Activated CD8-positive, alpha-beta T cell treated with anti-CD3 and anti-CD28 coated beads for 36 hours (primary cell): Measurements from ENCODE around the gene ZCCHC4. TPM values are rescaled to one million over a fixed set of nuclear protein-coding genes. Genes with fewer than 3 reads are reported as not detected.

Experiments used
- ATAC-seq: fragments of 200-7000 bp; cut with Tn5 transposase; one replicate; pipeline ENCODE4 v1.10.0; 2021; ENCODE audit warnings: mild to moderate bottlenecking, moderate library complexity
- CTCF ChIA-PET: fragments of 350-600 bp; sonication (Branson Sonifier 250); formaldehyde crosslinking; loops from one replicate; lab custom pipeline; 2021; ENCODE audit warnings: antibody characterized with exemption; lab: Charles Lee
- POLR2A ChIA-PET: fragments of 350-600 bp; sonication (Branson Sonifier 250); formaldehyde crosslinking; loops from one replicate; lab custom pipeline; 2021; ENCODE audit warnings: antibody characterized with exemption; lab: Charles Lee
- DNase-seq: peaks from one replicate; pipeline ENCODE4 v3.0.0-alpha.2; 2020
- H3K27ac Mint-ChIP-seq: one replicate; pipeline ENCODE4 v1.8.0; 2021; ENCODE audit warnings: mild to moderate bottlenecking, mixed read lengths
- H3K27me3 Mint-ChIP-seq: one replicate; pipeline ENCODE4 v1.8.0; 2021; ENCODE audit warnings: mixed read lengths
- H3K36me3 Mint-ChIP-seq: one replicate; pipeline ENCODE4 v1.8.0; 2021; ENCODE audit warnings: low read depth, mixed read lengths
- H3K4me1 Mint-ChIP-seq: one replicate; pipeline ENCODE4 v1.8.0; 2021; ENCODE audit warnings: low read depth, mixed read lengths
- H3K4me3 Mint-ChIP-seq: one replicate; pipeline ENCODE4 v1.8.0; 2021; ENCODE audit warnings: mild to moderate bottlenecking, moderate library complexity, mixed read lengths
- H3K9me3 Mint-ChIP-seq: one replicate; pipeline ENCODE4 v1.8.0; 2021; ENCODE audit warnings: mixed read lengths
- CTCF ChIP-seq: fragments of 200-600 bp; IDR thresholded peaks from one replicate; pipeline ENCODE4 v1.8.0; 2022; ENCODE audit warnings: antibody characterized with exemption, mild to moderate bottlenecking
- intact Hi-C: fragments of 100-400 bp; cut with micrococcal nuclease; formaldehyde crosslinking; loops from one replicate; pipeline ENCODE4 v1.10.0; 2022
- total RNA-seq, 2 experiments: library from RNA; stranded (reverse); gene quantifications; one replicate each; pipeline ENCODE4 v1.2.3, GENCODE V29; 2021

Gene ZCCHC4
- total RNA-seq, 2 experiments from 2014 or later = 12.0 to 12.8 TPM

GRCh38 chr4:25356068-25356467 is 43.5 kb downstream of the ZCCHC4 start:
- H3K4me3 Mint-ChIP-seq = no peak overlapping the region
- peaks cover 8% of the 10 kb centered on the region for H3K36me3 Mint-ChIP-seq
- no peak for TF ChIP-seq CTCF
- ChIA-PET POLR2A (no interaction called here), CTCF (interaction anchor here (4.2 kb wide), 1 partner anchor 11 kb away, joined by 21 read pairs; no protein-coding TSS in a partner anchor)
- ATAC-seq = no peak
- H3K27ac Mint-ChIP-seq = no peak overlapping the region
- H3K4me1 Mint-ChIP-seq = no peaks in the 10 kb centered on the region
- no peaks in the 10 kb centered on the region for H3K27me3 Mint-ChIP-seq
- no peaks in the 10 kb centered on the region for H3K9me3 Mint-ChIP-seq
- DNase-seq = no peak
- intact Hi-C loops = no loop called here

- intact Hi-C loops = no loop called here
- ChIA-PET POLR2A (no interaction called here), CTCF (interaction anchor here (2.1 to 4.2 kb wide), 2 partner anchors 8 to 46 kb away, joined by 8 to 21 read pairs; partner anchors contain the start of gene ZCCHC4)
- DNase-seq (no peak), ATAC-seq (no peak)
- no peaks in the 10 kb centered on the region for H3K4me1 Mint-ChIP-seq
- peaks cover 7% of the 10 kb centered on the region for H3K36me3 Mint-ChIP-seq
- no peak overlapping the region for H3K27ac Mint-ChIP-seq
- TF ChIP-seq CTCF = no peak
- no peak overlapping the region for H3K4me3 Mint-ChIP-seq
- no peaks in the 10 kb centered on the region for H3K27me3 Mint-ChIP-seq
- H3K9me3 Mint-ChIP-seq = no peaks in the 10 kb centered on the region
Measured at GRCh38 chr4:25358515-25359275, 46.1 kb downstream of the ZCCHC4 start.

GRCh38 chr4:25361253-25361652 is 48.7 kb downstream of the ZCCHC4 start:
- Mint-ChIP-seq H3K27ac (no peak overlapping the region), H3K9me3 (no peaks in the 10 kb centered on the region), H3K4me1 (no peaks in the 10 kb centered on the region), H3K27me3 (no peaks in the 10 kb centered on the region), H3K4me3 (no peak overlapping the region), H3K36me3 (peaks cover 8% of the 10 kb centered on the region)
- intact Hi-C loops = no loop called here
- DNase-seq = no peak
- TF ChIP-seq CTCF = no peak
- ChIA-PET CTCF (interaction anchor here (1.1 kb wide), 1 partner anchor 49 kb away, joined by 3 read pairs; no protein-coding TSS in a partner anchor), POLR2A (no interaction called here)
- ATAC-seq = no peak

- TF ChIP-seq CTCF = peak; percentile 86
- ChIA-PET POLR2A (interaction anchor here (1.7 kb wide), 1 partner anchor 10 kb away, joined by 5 read pairs; the partner anchor contains the start of gene ANAPC4), CTCF (interaction anchor here (0.7 to 6.0 kb wide), 29 partner anchors 10 to 387 kb away, joined by 3 to 58 read pairs (median 4); partner anchors contain the start of genes ANAPC4, PI4K2B, SEPSECS and ZCCHC4)
- peaks cover 3% of the 10 kb centered on the region for H3K36me3 Mint-ChIP-seq
- no peak overlapping the region for H3K27ac Mint-ChIP-seq
- H3K4me1 Mint-ChIP-seq = no peaks in the 10 kb centered on the region
- no peak for DNase-seq
- ATAC-seq = no peak
- H3K4me3 Mint-ChIP-seq = no peak overlapping the region
- intact Hi-C loops = loop anchor here (5.0 kb wide), 1 partner anchor 185 kb away; no protein-coding TSS in a partner anchor
- H3K27me3 Mint-ChIP-seq = no peaks in the 10 kb centered on the region
- no peaks in the 10 kb centered on the region for H3K9me3 Mint-ChIP-seq
Measured at GRCh38 chr4:25367004-25367621, 54.5 kb downstream of the ZCCHC4 start.
